ENCODE results near the gene NEK3.
"Not testable (repeated sequence)": the region's sequence is repeated elsewhere in the genome, so short reads cannot be mapped to it uniquely, and the experiment has no call there.

The NEK3 gene

GRCh38 chr13:52159159-52159982 lies at the start of gene NEK3:
TSS of gene NEK3 (minus strand) at chr13:52159597. CDS start at chr13:52156191, 3,406 bp downstream.
- peak; percentile 55 for DNase-seq

- not testable (repeated sequence) for DNase-seq
Measured at GRCh38 chr13:52208384-52208783, 49.0 kb upstream of the NEK3 start.

- not testable (repeated sequence) for DNase-seq
Measured at GRCh38 chr13:52207896-52208295, 48.5 kb upstream of the NEK3 start.

GRCh38 chr13:52207337-52207736 lies 47.9 kb upstream of the NEK3 start:
- DNase-seq, result not testable (repeated sequence)

GRCh38 chr13:52204546-52204945 lies 45.1 kb upstream of the NEK3 start:
- DNase-seq, result not testable (repeated sequence)

- DNase-seq, result peak; percentile 50
Measured at GRCh38 chr13:52203864-52204263, 44.5 kb upstream of the NEK3 start.

GRCh38 chr13:52202506-52202905 lies 43.1 kb upstream of the NEK3 start:
- not testable (repeated sequence) for DNase-seq

- DNase-seq, result not testable (repeated sequence)
Measured at GRCh38 chr13:52201439-52202193, 42.2 kb upstream of the NEK3 start.

GRCh38 chr13:52195401-52195837 lies 36.0 kb upstream of the NEK3 start:
- peak; percentile 81 for DNase-seq

GRCh38 chr13:52194184-52194868 lies 34.9 kb upstream of the NEK3 start:
- peak; percentile 80 for DNase-seq

GRCh38 chr13:52193587-52194183 lies 34.3 kb upstream of the NEK3 start:
- DNase-seq, result not testable (repeated sequence)

- DNase-seq, result not testable (repeated sequence)
Measured at GRCh38 chr13:52187424-52188187, 28.2 kb upstream of the NEK3 start.

GRCh38 chr13:52187029-52187423 lies 27.6 kb upstream of the NEK3 start:
- DNase-seq, result no peak

- DNase-seq, result not testable (repeated sequence)
Measured at GRCh38 chr13:52181316-52181954, 22.0 kb upstream of the NEK3 start.

GRCh38 chr13:52179925-52180324 lies 20.5 kb upstream of the NEK3 start:
- no peak for DNase-seq

- DNase-seq, result no peak
Measured at GRCh38 chr13:52177276-52177675, 17.9 kb upstream of the NEK3 start.

- DNase-seq, result not testable (repeated sequence)
Measured at GRCh38 chr13:52173970-52174369, 14.6 kb upstream of the NEK3 start.

- DNase-seq, result no peak
Measured at GRCh38 chr13:52173373-52173772, 14.0 kb upstream of the NEK3 start.

GRCh38 chr13:52171686-52172085 lies 12.3 kb upstream of the NEK3 start:
- DNase-seq, result not testable (repeated sequence)

GRCh38 chr13:52170828-52171391 lies 11.5 kb upstream of the NEK3 start:
- not testable (repeated sequence) for DNase-seq

- no peak for DNase-seq
Measured at GRCh38 chr13:52169839-52170238, 10.4 kb upstream of the NEK3 start.

Measured in CD4-positive, alpha-beta T cell treated with Interferon gamma for 1 hour (primary cell).